Left lung (tissue), 10 donors: ENCODE results near the gene ATP10A. TPM values are rescaled to one million over a fixed set of nuclear protein-coding genes. Genes with fewer than 3 reads are reported as not detected.

Experiments used
- ATAC-seq: fragments of 200-7000 bp; cut with Tn5 transposase; one replicate; pipeline ENCODE4 v1.9.1; 2020; ENCODE audit warnings: moderate library complexity
- DNase-seq, 4 donors: peaks; one replicate each; pipeline ENCODE4 v3.0.0-alpha.2; 2013 to 2020
- H3K27ac ChIP-seq, 2 donors: fragments of 200-600 bp; sonication (generic) in 1 of 2; one replicate each; pipeline versions ENCODE4 v1.5.0 to v1.8.0; 2020 to 2021
- H3K27me3 ChIP-seq, 2 donors: fragments of 200-600 bp; sonication (generic) in 1 of 2; one replicate each; pipeline versions ENCODE4 v1.5.0 to v1.8.0; 2020 to 2021
- H3K36me3 ChIP-seq, 2 donors: fragments of 200-600 bp; sonication (generic) in 1 of 2; one replicate each; pipeline versions ENCODE4 v1.5.0 to v1.8.0; 2020 to 2021
- H3K4me1 ChIP-seq, 2 donors: fragments of 200-600 bp; one replicate each; pipeline ENCODE4 v1.8.0; 2021
- H3K4me3 ChIP-seq, 2 donors: fragments of 200-600 bp; sonication (generic) in 1 of 2; one replicate each; pipeline versions ENCODE4 v1.5.0 to v1.8.0; 2020 to 2021; ENCODE audit warnings: mild to moderate bottlenecking in 1 of 2
- H3K9me3 ChIP-seq, 2 donors: fragments of 200-600 bp; sonication (generic) in 1 of 2; one replicate each; pipeline versions ENCODE4 v1.5.0 to v1.8.0; 2020 to 2021
- intact Hi-C, 2 donors: fragments of 100-400 bp; cut with DNase I; formaldehyde crosslinking; loops; one replicate each; pipeline versions ENCODE4 v1.11.2 to v1.14.2; 2022
- polyA plus RNA-seq, 6 donors: library from polyadenylated mRNA; unstranded; fragments of 120-200 nt; gene quantifications; one replicate each; pipeline ENCODE4 v1.2.1, GENCODE V29; 2013; ENCODE audit not compliant: insufficient read length in 6 of 6
- total RNA-seq, 2 donors: library from RNA; stranded (reverse); fragmentation: NEBNext Ultra II Directional; extraction: Animal tissue kit (Norgen Biotek cat#: 25700); gene quantifications; one replicate each; pipeline ENCODE4 v1.2.1, GENCODE V29; 2021
- TF ChIP-seq, protein P1 (sequence below), 2 donors: fragments of 200-600 bp; sonication (generic) in 1 of 2; IDR thresholded peaks; one replicate each; pipeline versions ENCODE4 v1.5.0 to v1.8.0; 2021; ENCODE audit warnings: antibody characterized with exemption in 2 of 2
- donor health status: DM: no; HTN: yes; CAD: no.
- donor health status: DM: no; HTN: no; CAD: no.

Gene ATP10A
- total and polyA plus RNA-seq, 8 donors = 0.70 to 46.1 (median 0.87) TPM

DNA sequence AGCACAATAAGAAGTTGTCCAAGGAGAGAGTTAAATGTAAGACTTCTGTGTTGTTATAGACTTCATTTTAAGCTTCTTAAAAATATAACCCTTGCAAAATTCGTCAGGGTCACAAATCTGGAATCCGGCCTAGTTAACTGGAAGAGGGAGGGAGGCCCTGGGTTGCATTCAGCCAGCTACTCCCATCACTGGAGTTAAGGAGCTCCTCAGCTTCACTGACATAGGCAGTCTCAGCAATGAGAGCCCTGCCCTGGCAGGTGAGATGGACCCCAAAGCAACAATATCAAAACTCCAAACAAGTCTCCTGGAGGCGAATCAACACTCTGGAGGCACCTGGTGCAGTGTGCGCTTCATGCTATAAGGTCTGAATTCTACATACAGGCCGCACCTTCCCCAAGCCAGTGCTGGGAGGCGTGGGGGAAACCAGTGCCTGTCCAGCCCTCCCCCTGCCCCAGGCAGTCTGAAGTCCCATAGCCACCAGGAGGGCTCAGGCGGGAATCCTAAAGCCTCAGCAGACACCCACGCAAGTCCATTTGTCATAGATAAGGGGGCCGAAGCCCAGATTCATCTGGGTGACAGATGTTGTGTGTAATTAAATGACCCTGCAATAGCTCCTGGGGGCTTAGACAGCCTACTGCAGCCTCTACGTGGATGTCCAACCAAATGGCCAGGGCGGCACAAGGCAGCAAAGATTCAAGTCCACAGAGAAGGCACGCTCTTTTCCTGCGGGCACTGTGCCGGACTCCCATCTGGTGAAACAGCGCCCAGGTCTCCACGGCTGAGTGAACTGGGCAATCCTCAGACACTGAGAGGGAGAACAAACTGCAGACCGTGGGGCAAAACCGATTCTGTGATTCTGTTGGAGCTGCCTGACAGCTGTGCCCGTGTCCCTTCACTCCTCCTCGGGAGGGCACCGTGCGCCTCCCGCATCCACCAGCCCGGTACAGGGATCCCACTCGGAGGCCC lies 64.9 kb downstream of the ATP10A start:
- no peaks in the 10 kb centered on the region for H3K27me3 ChIP-seq
- no peak overlapping the region for H3K27ac ChIP-seq
- DNase-seq = peak in 1 of 4 donors; percentile 27
- intact Hi-C loops = no loop called here
- no peak overlapping the region for H3K4me3 ChIP-seq
- H3K9me3 ChIP-seq = no peaks in the 10 kb centered on the region
- TF ChIP-seq, protein P1, sequence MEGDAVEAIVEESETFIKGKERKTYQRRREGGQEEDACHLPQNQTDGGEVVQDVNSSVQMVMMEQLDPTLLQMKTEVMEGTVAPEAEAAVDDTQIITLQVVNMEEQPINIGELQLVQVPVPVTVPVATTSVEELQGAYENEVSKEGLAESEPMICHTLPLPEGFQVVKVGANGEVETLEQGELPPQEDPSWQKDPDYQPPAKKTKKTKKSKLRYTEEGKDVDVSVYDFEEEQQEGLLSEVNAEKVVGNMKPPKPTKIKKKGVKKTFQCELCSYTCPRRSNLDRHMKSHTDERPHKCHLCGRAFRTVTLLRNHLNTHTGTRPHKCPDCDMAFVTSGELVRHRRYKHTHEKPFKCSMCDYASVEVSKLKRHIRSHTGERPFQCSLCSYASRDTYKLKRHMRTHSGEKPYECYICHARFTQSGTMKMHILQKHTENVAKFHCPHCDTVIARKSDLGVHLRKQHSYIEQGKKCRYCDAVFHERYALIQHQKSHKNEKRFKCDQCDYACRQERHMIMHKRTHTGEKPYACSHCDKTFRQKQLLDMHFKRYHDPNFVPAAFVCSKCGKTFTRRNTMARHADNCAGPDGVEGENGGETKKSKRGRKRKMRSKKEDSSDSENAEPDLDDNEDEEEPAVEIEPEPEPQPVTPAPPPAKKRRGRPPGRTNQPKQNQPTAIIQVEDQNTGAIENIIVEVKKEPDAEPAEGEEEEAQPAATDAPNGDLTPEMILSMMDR (IDR thresholded peaks at IDR 0.05) = no peak
- ATAC-seq = no peak
- no peaks in the 10 kb centered on the region for H3K36me3 ChIP-seq
- peaks cover 0 to 21% of the 10 kb centered on the region in 2 donors for H3K4me1 ChIP-seq

DNA sequence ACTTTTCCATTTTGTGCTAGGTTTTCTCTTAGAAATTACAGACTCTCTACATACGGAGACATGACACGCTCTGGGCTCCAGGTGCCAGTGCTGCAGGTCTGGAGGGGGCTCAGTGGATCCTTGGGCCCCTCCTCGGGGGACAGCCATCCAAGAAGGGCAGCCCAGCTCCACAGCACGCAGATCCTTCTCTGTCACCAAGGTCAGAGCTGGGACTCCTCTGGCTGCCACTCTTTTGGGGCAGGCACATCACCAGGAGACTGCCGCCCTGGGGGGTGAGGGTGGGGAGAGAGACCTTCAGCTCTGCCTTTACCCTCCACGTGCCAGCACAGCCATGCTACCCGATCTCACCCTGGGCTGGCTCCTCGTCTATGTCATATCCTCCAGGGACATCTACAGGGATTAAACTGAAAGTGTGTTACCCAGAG lies 65.6 kb downstream of the ATP10A start:
- no peak for ATAC-seq
- H3K27me3 ChIP-seq = no peaks in the 10 kb centered on the region
- H3K4me1 ChIP-seq = peaks cover 0 to 21% of the 10 kb centered on the region in 2 donors
- no peaks in the 10 kb centered on the region for H3K36me3 ChIP-seq
- H3K27ac ChIP-seq = no peak overlapping the region
- DNase-seq = peak in 1 of 4 donors; percentile 15
- TF ChIP-seq, protein P1 (IDR thresholded peaks at IDR 0.05) = no peak
- intact Hi-C loops = no loop called here
- no peaks in the 10 kb centered on the region for H3K9me3 ChIP-seq
- H3K4me3 ChIP-seq = no peak overlapping the region

DNA sequence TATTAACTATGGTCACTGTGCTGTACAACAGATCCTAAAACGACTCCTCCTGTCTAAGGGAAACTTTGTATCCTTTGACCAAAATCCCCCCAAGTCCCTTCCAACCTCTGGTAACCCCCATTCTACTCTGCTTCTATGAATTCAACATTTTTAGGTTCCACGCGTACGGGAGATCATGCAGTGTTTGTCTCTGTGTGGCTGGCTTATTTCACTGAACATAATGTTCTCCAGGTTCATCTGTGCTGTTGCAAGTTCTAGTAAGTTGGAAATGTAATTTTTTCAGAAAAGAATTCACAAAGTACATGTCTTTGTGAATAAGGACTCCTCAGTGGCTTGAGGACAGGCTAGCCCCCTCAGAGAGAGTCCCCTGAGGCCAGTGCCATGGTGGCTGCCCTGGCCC lies 66.1 kb downstream of the ATP10A start:
- TF ChIP-seq, protein P1 (IDR thresholded peaks at IDR 0.05) = no peak
- Histone ChIP-seq H3K4me1 (peaks cover 0 to 21% of the 10 kb centered on the region in 2 donors), H3K4me3 (no peak overlapping the region), H3K9me3 (no peaks in the 10 kb centered on the region), H3K27me3 (no peaks in the 10 kb centered on the region), H3K27ac (no peak overlapping the region), H3K36me3 (no peaks in the 10 kb centered on the region)
- no peak for ATAC-seq
- intact Hi-C loops = no loop called here
- no peak for DNase-seq

DNA sequence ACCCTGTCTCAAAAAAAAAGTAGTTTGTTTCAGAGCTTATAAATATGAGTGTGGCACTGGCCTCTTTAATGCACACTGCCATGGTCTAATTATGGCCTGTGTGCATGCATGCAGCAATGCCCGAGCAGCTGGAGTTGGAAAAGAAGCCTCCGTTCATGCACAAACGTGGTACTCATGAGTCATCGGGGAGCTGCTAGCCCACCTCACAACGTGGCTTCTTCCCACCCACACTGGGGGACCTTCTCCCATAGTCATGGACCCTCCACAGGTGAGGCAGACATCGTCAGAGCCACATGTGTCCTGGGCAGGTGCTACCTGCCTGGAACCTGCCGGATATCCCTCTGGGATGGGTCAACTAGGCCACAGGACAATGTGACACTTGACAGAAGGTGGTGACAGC lies 66.7 kb downstream of the ATP10A start:
- TF ChIP-seq, protein P1 (IDR thresholded peaks at IDR 0.05) = no peak
- H3K36me3 ChIP-seq = no peaks in the 10 kb centered on the region
- ATAC-seq (no peak), DNase-seq (peak in 1 of 4 donors; percentile 24)
- H3K27me3 ChIP-seq = no peaks in the 10 kb centered on the region
- H3K4me3 ChIP-seq = no peak overlapping the region
- H3K4me1 ChIP-seq = peaks cover 0 to 21% of the 10 kb centered on the region in 2 donors
- H3K9me3 ChIP-seq = no peaks in the 10 kb centered on the region
- intact Hi-C loops = no loop called here
- H3K27ac ChIP-seq = no peak overlapping the region

DNA sequence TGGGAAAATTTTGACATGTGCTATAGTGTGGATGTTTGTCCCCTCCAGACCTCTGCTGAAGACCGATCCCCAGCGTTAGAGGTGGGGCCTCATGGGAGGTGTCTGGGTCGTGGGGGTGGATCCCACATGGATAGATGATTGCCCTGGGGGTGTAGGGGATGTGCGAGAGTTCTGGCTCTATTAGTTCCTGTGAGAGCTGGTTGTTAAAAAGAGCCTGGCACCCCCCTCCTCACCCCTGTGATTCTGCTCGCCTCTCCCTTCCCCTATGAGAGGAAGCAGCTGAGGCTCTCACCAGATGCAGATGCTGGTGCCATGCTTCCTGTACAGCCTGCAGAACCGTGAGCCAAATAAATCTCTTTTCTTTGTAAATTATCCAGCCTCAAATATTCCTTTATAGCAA lies 67.4 kb downstream of the ATP10A start:
- no peak for ATAC-seq
- TF ChIP-seq, protein P1 (IDR thresholded peaks at IDR 0.05) = no peak
- H3K27me3 ChIP-seq = no peaks in the 10 kb centered on the region
- H3K4me3 ChIP-seq = no peak overlapping the region
- peak in 1 of 4 donors; percentile 20 for DNase-seq
- H3K4me1 ChIP-seq = peaks cover 0 to 24% of the 10 kb centered on the region in 2 donors
- H3K9me3 ChIP-seq = no peaks in the 10 kb centered on the region
- no peaks in the 10 kb centered on the region for H3K36me3 ChIP-seq
- intact Hi-C loops = no loop called here
- no peak overlapping the region for H3K27ac ChIP-seq
